KMS-11 (cell line): ENCODE measurements around the gene TTC34.
"Not testable (repeated sequence)": the region's sequence is repeated elsewhere in the genome, so short reads cannot be mapped to it uniquely, and the experiment has no call there.

Source experiments
- H2AFZ ChIP-seq: fragments of 200-600 bp; sonication (generic); 2 replicates; pipeline ENCODE4 v1.6.1; 2016; ENCODE audit warnings: antibody characterized with exemption, mixed run types, low read depth
- H3K27ac ChIP-seq: fragments of 200-600 bp; sonication (generic); 2 replicates; pipeline ENCODE4 v1.6.1; 2016; ENCODE audit warnings: mild to moderate bottlenecking, mixed run types
- H3K27me3 ChIP-seq: fragments of 200-600 bp; sonication (generic); 2 replicates; pipeline ENCODE4 v1.6.1; 2017; ENCODE audit warnings: mild to moderate bottlenecking, low read depth, mixed run types, moderate library complexity; ENCODE audit not compliant: insufficient read depth
- H3K36me3 ChIP-seq: fragments of 200-600 bp; sonication (generic); 2 replicates; pipeline ENCODE4 v1.6.1; 2017; ENCODE audit warnings: mild to moderate bottlenecking, mixed run types; ENCODE audit not compliant: insufficient read depth
- H3K4me1 ChIP-seq: fragments of 200-600 bp; sonication (generic); 2 replicates; pipeline ENCODE4 v1.6.1; 2016; ENCODE audit warnings: mild to moderate bottlenecking, low read depth, mixed run types; ENCODE audit not compliant: poor library complexity, severe bottlenecking
- H3K4me2 ChIP-seq: fragments of 200-600 bp; sonication (generic); 2 replicates; pipeline ENCODE4 v1.7.0; 2016; ENCODE audit warnings: mild to moderate bottlenecking, mixed run types
- H3K4me3 ChIP-seq: fragments of 200-600 bp; sonication (generic); IDR thresholded peaks from 2 replicates; pipeline ENCODE4 v1.6.1; 2017; ENCODE audit warnings: low read depth, low read length, mixed read lengths; ENCODE audit not compliant: insufficient read depth
- H3K79me2 ChIP-seq: fragments of 200-600 bp; sonication (generic); 2 replicates; pipeline ENCODE4 v1.6.1; 2016; ENCODE audit warnings: low read depth, mixed run types; ENCODE audit not compliant: insufficient read depth
- H3K9ac ChIP-seq: fragments of 200-600 bp; sonication (generic); 2 replicates; pipeline ENCODE4 v1.6.1; 2016; ENCODE audit warnings: mild to moderate bottlenecking, mixed run types
- H4K20me1 ChIP-seq: fragments of 200-600 bp; sonication (generic); 2 replicates; pipeline ENCODE4 v1.6.1; 2016; ENCODE audit warnings: mild to moderate bottlenecking, mixed run types; ENCODE audit not compliant: insufficient read depth
- CTCF ChIP-seq: fragments of 200-600 bp; sonication (generic); conservative IDR thresholded peaks from 2 replicates; pipeline ENCODE4 v1.6.1; 2017; ENCODE audit warnings: low read depth, mild to moderate bottlenecking, antibody characterized with exemption, low read length, moderate library complexity, mixed read lengths

Gene TTC34

DNA sequence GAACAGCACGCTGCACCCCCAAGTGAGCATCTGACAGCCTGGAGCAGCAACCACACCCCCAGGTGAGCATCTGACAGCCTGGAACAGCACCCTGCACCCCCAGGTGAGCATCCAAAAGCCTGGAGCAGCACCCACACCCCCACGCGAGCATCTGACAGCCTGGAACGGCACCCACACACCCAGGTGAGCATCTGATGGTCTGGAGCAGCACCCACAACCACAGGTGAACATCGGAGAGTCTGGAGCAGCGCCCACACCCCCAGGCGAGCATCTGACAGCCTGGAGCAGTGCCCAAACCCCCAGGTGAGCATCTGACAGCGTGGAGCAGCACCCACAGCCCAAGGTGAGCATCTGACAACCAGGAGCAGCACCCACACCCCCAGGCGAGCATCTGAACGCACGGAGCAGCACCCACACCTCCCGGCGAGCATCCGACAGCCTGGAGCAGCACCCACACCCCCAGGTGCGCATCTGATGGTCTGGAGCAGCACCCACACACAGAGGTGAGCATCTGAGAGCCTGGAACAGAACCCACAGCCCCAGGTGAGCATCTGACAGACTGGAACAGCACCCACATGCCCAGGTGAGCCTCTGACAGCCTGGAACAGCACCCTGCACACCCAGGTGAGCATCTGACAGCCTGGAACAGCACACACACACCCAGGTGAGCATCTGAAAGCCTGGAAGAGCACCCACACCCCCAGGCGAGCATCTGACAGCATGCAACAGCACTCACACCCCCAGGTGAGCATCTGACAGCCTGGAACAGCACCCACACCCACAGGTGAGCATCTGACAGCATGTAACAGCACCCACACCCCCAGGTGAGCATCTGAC lies 145.7 kb downstream of the TTC34 start:
- H3K79me2 ChIP-seq, H3K36me3 ChIP-seq, H3K27me3 ChIP-seq, H3K4me2 ChIP-seq, H2AFZ ChIP-seq, H3K27ac ChIP-seq, H4K20me1 ChIP-seq, H3K4me3 ChIP-seq, H3K4me1 ChIP-seq, H3K9ac ChIP-seq: not testable (repeated sequence)

DNA sequence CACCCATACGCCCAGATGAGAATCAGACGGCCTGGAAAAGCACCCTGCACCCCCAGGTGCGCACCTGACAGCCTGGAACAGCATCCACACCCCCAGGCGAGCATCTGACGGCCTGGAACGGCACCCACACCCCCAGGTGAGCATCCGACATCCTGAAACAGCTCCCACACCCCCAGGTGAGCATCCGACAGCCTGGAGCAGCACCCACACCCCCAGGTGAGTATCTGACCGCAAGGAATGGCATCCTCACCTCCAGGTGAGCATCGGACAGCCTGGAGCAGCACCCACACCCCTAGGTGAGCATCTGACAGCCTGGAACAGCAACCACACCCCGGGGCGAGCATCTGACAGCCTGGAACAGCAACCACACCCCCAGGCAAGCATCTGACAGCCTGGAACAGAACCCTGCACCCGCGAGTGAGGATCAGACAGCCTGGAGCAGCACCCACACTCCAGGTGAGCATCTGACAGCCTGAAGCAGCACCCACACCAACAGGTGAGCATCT lies 147.0 kb downstream of the TTC34 start:
- H3K79me2 ChIP-seq, H3K9ac ChIP-seq, H3K27me3 ChIP-seq, H2AFZ ChIP-seq, H3K4me3 ChIP-seq, H4K20me1 ChIP-seq, H3K4me1 ChIP-seq, H3K4me2 ChIP-seq, H3K36me3 ChIP-seq, H3K27ac ChIP-seq: not testable (repeated sequence)

DNA sequence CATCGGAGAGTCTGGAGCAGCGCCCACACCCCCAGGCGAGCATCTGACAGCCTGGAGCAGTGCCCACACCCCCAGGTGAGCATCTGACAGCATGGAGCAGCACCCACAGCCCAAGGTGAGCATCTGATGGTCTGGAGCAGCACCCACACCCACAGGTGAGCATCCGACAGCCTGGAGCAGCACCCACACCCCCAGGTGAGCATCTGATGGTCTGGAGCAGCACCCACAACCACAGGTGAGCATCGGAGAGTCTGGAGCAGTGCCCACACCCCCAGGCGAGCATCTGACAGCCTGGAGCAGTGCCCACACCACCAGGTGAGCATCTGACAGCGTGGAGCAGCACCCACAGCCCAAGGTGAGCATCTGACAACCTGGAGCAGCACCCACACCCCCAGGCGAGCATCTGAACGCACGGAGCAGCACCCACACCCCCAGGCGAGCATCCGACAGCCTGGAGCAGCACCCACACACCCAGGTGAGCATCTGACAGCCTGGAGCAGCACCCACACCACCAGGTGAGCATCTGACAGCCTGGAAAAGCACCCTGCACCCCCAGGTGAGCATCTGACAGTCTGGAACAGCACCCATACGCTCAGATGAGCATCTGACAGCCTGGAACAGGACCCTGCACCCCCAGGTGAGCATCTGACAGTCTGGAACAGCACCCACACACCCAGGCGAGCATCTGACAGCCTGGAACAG lies 147.6 kb downstream of the TTC34 start:
- H2AFZ ChIP-seq, H3K4me2 ChIP-seq, H4K20me1 ChIP-seq, H3K27me3 ChIP-seq, H3K27ac ChIP-seq, H3K79me2 ChIP-seq, H3K9ac ChIP-seq, H3K4me1 ChIP-seq, H3K36me3 ChIP-seq: not testable (repeated sequence)
- peak overlapping the region; percentile 7 for H3K4me3 ChIP-seq

DNA sequence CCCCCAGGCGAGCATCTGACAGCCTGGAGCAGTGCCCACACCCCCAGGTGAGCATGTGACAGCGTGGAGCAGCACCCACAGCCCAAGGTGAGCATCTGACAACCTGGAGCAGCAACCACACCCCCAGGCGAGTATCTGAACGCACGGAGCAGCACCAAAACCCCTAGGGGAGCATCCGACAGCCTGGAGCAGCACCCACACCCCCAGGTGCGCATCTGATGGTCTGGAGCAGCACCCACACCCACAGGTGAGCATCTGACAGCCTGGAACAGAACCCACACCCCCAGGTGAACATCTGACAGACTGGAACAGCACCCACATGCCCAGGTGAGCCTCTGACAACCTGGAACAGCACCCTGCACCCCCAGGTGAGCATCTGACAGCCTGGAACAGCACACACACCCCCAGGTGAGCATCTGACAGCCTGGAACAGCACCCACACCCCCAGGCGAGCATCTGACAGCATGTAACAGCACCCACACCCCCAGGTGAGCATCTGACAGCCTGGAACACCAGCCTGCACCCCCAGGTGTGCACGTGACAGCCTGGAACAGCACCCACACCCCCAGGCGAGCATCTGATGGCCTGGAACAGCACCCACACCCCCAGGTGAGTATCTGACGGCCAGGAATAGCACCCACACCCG lies 148.4 kb downstream of the TTC34 start:
- not testable (repeated sequence) for H3K36me3 ChIP-seq, H3K27ac ChIP-seq, H3K4me1 ChIP-seq, H3K79me2 ChIP-seq, H3K9ac ChIP-seq, H4K20me1 ChIP-seq, H3K4me2 ChIP-seq, H2AFZ ChIP-seq
- H3K4me3 ChIP-seq = peak overlapping the region; percentile 7
- peaks cover 15% of the 10 kb centered on the region; the same call in 1 of the 2 replicates for H3K27me3 ChIP-seq

DNA sequence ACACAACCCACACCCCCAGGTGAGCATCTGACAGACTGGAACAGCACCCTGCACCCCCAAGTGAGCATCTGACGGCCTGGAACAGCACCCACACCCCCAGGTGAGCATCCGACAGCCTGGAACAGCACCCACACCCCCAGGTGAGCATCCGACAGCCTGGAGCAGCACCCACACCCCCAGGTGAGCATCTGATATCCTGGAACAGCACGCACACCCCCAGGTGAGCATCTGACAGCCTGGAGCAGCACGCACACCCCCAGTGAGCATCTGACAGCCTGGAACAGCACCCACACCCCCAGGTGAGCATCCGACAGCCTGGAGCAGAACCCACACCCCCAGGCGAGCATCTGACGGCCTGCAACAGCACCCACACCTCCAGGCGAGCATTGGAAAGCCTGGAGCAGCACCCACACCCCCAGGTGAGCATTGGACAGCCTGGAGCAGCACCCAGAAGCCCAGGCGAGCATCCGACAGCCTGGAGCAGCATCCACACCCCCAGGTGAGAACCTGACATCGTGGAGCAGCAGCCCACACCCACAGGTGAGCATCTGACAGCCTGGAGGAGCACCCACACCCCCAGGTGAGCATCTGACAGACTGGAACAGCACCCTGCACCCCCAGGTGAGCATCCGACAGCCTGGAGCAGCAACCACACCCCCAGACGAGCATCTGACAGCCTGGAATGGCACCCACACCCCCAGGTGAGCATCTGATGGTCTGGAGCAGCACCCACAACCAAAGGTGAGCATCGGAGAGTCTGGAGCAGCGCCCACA lies 149.2 kb downstream of the TTC34 start:
- H3K9ac ChIP-seq, H3K27ac ChIP-seq, H3K4me2 ChIP-seq, H3K4me1 ChIP-seq, H3K36me3 ChIP-seq, H3K4me3 ChIP-seq, H4K20me1 ChIP-seq, H2AFZ ChIP-seq, H3K79me2 ChIP-seq: not testable (repeated sequence)
- peaks cover 20% of the 10 kb centered on the region; the same call in 1 of the 2 replicates for H3K27me3 ChIP-seq

DNA sequence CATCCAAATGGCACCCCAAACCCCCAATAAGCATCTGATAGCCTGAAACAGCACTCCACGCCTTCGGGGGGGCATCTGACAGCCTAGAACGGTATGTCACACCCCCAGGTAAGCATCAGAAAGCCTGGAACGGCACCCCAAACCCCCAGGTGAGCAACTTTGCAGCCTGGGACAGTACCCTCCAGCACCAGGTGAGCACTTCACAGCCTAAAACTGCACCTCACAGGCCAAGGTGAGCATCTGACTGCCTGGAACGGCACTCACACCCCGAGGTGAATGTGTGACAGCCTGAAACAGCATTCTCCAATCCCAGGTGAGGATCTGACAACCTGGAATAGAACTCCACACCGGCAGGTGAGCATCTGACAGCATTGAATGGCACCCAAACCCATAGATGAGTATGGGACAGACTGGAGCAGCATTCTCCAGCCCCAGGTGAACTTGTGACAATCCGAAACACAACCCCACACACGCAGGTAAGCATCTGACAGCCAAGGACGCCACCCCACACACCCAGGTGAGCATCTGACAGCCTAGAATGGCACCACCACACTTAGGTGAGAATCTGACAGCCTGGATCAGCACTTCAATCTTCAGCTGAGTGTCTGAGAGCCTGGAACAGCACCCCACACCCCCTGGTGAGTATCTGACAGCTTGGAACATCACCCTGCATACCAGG lies 150.4 kb downstream of the TTC34 start:
- no peak overlapping the region for H3K9ac ChIP-seq
- TF ChIP-seq CTCF = no peak

More for the DNA sequence above, 150.4 kb downstream of the TTC34 start:
- Histone ChIP-seq H2AFZ (no peak overlapping the region), H3K27me3 (peaks cover 29% of the 10 kb centered on the region; the same call in 1 of the 2 replicates), H4K20me1 (no peaks in the 10 kb centered on the region), H3K27ac (no peak overlapping the region), H3K79me2 (no peaks in the 10 kb centered on the region), H3K4me2 (no peak overlapping the region), H3K4me1 (no peaks in the 10 kb centered on the region), H3K36me3 (no peaks in the 10 kb centered on the region), H3K4me3 (no peak overlapping the region)
